ENCODE measurements around the gene SUPV3L1.

DNA sequence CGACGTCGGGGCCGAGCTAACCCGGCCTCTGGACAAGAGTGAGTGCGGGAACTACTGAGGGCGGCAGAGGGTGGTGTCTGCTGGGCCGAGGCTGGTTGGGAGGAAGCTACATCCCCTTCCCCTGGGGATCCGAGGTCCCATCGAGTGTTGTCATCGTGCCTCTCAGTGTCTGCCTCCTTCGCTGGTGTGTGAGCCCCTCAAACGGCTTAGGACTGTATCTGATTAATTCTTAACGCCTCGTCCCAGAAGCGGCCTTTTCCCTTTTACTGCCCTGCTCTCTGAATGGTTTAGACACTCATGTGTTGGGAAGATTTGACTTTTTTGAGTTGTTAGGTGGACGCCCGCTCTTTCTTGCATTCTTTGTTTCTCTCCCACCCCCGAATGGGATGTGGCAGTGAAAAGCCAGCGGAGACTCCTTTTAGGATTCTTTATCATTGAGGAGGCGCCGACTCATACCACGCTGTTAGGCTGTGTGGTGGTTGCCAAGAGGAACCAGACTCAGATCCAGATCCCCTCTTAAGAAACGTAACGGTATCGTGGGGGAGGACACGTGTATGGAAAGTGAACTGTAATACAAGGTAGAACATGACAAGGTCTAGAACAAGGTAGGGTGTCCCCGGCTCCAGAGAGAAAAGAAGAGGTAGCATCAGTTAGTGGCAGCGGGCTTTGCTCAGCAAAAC, 631 bp downstream of the SUPV3L1 start:
- TF ChIP-seq CTCF (conservative IDR thresholded peaks at IDR 0.05; ENCODE audit: low read depth, low read length): no peak
- no peak for TF ChIP-seq EZH2 (IDR thresholded peaks at IDR 0.05; ENCODE audit: low read length, unreplicated experiment)
- no peak for TF ChIP-seq EZH2phosphoT487 (IDR thresholded peaks at IDR 0.05; ENCODE audit: borderline replicate concordance, low read length)

Data from PC-3 (cell line).